Mesenteric fat pad (tissue), 1 donor: ENCODE results near the gene VSNL1. TPM values are rescaled to one million over a fixed set of nuclear protein-coding genes. Genes with fewer than 3 reads are reported as not detected.

ENCODE experiments used
- DNase-seq: peaks from one replicate; pipeline ENCODE4 v3.0.0-alpha.2; 2020; ENCODE audit warnings: low spot score
- total RNA-seq: library from RNA; stranded (reverse); fragmentation: NEBNext Ultra II Directional; extraction: Animal tissue kit (Norgen Biotek cat#: 25700); gene quantifications from one replicate; pipeline ENCODE4 v1.2.1, GENCODE V29; 2021
- donor health status: DM: yes; HTN: yes; CAD: no.

Gene VSNL1
- total RNA-seq, 1 donor from 2014 or later = not detected

GRCh38 chr2:17610521-17610920 lies 70.0 kb downstream of the VSNL1 start:
- no peak for DNase-seq

- DNase-seq = no peak
These were observed 70.5 kb downstream of the VSNL1 start for GRCh38 chr2:17611036-17611435.

- no peak for DNase-seq
These were observed 73.9 kb downstream of the VSNL1 start for GRCh38 chr2:17614174-17614930.

DNA sequence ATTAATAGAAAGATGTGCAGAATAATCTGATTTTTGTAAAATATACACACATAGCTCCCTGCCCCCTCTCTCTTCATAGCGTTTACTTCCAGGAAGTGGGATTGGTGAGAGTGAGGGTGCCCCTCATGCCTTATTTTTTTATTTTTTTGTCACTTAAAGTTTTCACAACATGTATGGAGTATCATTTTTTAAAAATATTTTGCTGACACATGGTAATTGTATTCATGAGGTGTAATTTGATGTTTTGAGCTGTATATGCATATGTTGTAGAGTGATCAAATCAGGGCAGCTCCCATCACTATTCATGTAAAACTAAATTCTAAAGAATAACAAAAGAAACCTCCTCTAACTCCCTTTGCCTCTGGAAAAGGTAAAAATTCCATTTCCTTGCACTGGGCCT lies 74.7 kb downstream of the VSNL1 start:
- DNase-seq = no peak

DNA sequence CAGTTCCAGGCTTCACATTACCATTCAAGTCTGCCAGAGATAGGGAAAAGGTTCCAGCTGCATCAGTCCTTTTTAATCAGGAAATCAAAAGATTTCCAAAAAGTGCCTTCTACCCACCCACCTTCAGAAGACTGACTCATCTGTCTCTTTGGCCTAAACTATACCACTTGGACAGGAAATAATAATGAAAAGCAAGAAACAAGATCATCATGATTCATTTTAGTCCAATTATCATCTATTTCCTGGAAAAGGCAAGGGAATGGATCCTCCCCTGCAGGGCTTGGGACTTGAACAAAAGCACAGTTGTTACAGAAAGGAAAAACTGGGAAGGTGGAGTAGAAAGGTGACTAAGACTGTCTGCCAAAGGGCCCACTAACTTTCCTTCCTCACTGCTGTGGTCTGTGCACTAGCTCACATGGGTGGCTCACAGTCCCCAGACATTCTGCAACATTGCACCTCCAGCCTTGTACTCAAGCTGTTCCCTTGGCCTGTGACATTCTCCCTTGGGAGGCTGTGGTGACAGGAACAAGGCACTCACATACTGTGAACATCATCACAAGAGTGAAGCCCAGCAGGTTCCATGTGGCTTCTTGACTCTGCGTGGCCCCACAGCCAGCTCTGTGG lies 75.3 kb downstream of the VSNL1 start:
- no peak for DNase-seq

DNA sequence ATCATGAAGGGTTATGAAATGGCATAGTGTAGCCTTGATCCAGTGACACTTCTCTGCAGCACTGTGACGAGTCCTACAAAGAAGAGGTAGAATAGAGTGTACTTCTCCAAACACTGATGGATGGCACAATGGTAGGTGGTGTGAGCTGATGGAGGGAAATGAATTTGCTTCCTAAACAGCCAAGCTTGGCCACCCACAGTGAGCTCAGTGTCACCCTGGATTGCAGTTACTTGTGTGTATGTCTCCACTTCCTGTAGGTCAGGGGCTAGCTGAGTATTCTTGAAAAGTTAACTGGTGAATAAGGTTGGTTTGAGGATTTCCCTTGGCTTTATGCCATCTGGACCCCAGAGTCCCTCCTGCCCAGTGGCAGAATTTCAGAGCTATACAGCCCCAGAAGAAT lies 75.9 kb downstream of the VSNL1 start:
- no peak for DNase-seq

- no peak for DNase-seq
These were observed 77.0 kb downstream of the VSNL1 start for GRCh38 chr2:17617516-17617915.

DNA sequence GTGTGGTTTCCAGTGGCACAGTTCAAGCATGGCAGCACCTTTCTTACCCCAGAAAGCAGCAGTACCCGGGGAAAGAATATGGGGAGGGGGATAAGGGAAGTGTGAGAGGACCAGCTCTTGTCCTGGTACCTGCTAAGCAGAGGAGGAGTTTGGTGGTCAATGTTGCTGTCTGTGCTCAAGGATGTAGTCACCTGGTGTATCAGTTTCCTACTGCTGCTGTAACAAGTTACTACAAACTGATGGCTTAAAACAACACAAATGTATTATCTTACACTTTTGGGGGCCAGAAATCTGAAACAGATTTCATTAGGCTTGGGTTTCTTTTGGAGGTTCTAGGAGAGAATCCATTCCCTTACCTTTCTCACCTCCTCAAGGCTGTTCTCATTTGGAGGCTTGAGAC lies 77.5 kb downstream of the VSNL1 start:
- no peak for DNase-seq

DNA sequence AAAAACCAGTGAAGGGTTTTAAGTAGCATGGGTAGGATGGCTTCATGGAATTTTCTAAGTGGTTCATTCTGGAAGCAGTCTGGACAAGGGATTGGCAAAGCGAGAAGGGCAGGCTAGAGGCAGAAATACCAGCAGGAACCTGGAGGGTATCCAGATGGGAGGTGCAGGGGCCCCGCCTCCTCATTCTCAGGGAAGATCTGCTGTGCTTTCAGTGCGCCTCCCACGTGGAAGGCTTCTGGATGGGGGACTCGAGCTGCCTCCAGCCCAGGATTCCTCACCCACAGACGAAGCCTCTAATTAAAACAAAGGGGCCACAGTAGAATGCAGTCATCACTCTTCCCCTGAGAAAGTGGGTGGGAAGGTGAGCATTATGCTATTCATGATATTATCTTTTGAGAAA lies 79.8 kb downstream of the VSNL1 start:
- no peak for DNase-seq

GRCh38 chr2:17620841-17621240 lies 80.3 kb downstream of the VSNL1 start:
- DNase-seq = no peak

DNA sequence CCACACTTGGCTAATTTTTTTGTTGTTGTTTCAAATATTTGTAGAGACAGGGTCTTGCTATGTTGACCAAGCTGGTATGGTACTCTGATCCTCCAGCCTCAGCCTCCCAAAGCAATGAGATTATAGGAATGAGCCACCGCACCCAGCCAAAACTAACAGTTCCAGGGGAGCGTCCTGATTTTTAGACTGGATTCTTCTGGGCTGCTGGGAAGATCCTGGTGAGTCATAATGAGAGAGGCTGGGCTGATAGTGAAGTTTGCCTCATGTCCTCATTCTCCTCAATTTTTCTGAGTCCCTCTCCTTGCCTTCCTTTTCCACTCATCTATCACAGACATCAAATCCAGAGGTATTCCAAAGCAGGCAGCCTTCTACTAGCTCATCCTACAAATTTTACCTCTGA lies 81.3 kb downstream of the VSNL1 start:
- DNase-seq = no peak

DNA sequence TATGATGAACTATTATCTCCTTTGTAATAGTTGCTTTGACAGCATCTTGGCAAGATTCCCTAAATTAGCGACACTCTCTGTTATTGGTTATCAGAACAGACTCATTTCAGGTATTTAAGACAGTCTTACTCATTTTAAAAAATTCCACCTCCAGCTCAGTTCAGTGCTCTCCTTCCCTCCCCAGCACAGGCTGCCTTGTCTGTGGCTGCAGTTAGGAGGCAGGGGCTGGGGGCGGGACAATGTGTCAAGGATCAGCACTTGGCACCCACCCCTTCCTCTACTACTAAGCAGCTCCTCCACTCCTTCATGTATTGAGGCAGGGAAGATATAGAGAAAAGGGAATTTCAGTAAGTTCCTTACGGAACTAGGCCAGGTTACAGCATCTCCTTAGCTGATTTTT lies 85.0 kb downstream of the VSNL1 start:
- DNase-seq = no peak

GRCh38 chr2:17626986-17627385 lies 86.5 kb downstream of the VSNL1 start:
- DNase-seq = no peak

DNA sequence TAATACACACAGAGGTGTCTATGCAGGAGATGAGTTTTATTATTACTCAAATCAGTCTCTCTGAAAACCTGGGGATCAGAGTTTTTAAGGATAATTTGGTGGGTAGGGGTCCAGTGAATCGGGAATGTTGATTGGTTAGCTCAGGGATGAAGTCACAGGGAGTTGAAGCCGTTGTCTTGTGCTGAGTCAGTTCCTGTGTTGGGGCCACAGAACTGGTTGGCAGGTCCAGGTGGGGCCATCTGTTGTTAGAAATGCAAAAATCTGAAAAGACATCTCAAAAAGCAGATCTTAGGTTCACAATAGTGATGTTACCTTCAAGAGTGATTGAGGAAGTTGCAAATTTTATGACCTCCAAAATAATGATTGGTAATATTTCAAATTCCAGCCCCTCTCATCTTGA lies 86.9 kb downstream of the VSNL1 start:
- no peak for DNase-seq

DNA sequence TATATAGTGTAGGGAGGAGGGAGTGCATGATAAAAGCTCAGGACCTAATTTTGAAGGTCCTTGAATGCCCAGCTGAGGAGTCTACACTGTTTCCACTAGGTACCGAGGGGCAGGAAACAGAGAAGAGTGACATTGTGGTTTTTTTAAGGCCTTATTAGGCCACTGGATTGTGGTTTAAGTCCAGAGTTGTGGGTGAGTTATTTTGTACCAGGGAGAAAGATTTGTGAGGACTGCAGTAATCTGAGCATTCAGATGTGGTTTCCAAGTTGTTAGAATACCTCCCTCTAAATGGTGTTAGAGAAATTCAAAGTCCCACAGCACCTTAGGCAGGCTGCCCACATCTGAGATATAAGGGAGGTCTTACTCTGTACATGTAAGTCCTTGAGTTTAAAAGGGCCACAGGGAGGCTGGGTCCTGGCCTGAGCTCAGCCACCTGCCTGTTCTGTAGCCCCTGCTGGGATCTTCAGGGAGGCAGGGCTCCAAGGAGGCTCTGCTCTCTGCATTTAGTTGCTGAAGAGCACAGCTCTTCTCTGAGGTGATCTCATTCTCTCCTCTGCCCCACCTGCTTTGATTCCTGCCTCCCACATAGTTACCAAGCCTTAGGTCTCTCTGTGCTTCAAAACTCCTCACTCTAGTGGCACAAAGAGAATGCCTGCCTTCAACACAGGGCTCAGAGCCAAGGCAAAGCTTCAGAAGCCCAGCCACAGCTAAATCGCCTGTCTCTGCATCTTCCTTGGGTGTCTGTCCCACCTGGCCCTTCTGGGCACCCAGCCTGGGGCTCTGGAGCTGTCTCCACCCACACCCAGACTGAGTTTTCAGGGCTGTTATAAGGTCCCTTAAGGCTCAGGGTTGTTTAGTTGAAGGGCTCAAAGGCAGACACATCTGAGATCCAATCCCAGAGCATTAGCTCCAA lies 88.1 kb downstream of the VSNL1 start:
- DNase-seq = no peak

DNA sequence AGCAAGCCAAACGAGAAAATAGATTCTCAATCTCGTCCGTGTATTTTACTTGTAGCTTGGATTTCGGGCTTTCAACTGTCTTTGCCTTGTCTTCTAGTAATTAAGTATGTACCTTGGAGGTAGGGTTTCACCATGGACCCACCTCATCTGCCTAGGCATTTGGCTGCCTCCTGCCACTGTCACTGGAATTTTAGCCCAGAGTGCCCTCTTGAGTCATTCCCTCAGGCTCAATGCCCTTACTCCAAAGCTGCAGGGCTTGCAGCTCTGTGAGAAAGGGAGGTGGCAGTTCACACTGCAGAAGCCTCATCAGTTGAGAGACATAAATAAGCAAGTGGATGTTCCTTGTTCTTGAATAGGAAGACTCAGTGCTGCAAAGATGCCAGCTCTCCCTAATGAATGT lies 89.6 kb downstream of the VSNL1 start:
- no peak for DNase-seq

DNA sequence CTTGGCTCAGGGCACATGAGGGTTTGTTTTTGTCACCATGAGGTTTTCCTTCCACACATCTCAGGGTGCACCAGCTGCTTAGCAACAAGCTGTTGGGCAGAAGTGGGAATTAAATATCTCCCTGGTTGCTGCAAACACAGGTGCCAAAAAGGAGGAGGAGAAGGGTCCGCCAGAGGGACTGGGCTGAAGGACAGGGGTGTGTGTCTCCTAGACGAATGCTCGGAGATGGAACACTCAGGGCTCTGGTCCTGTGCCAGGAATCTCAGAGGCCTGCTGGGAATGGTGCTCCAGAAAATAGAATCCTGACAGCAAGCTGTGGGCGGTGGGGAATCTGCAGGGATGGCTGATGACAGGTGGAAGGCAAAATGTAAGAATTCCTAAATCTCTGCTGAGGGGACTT lies 94.5 kb downstream of the VSNL1 start:
- no peak for DNase-seq

GRCh38 chr2:17636257-17636656 lies 95.8 kb downstream of the VSNL1 start:
- no peak for DNase-seq

GRCh38 chr2:17637131-17637906 lies 96.8 kb downstream of the VSNL1 start:
- no peak for DNase-seq

GRCh38 chr2:17638196-17638743 lies 97.8 kb downstream of the VSNL1 start:
- DNase-seq = no peak

GRCh38 chr2:17640406-17640805 lies 99.9 kb downstream of the VSNL1 start:
- DNase-seq = no peak
